Upper lobe of left lung (tissue), 6 donors: ENCODE data around the gene M1AP. TPM values are rescaled to one million over a fixed set of nuclear protein-coding genes. Genes with fewer than 3 reads are reported as not detected.

ENCODE experiments used
- ATAC-seq, 2 donors: fragments of 200-7000 bp; cut with Tn5 transposase; one replicate each; pipeline ENCODE4 v1.9.1; 2022; ENCODE audit warnings: mild to moderate bottlenecking in 2 of 2, moderate library complexity in 2 of 2; ENCODE audit not compliant: low FRiP score in 2 of 2
- DNase-seq, 2 donors: peaks; one replicate each; pipeline ENCODE4 v3.0.0-alpha.2; 2019 to 2020
- H3K27ac ChIP-seq, 4 donors: fragments of 200-600 bp; sonication (generic); one replicate each; pipeline ENCODE4 v1.5.1; 2016 to 2019
- H3K27me3 ChIP-seq, 4 donors: fragments of 200-600 bp; sonication (generic); one replicate each; pipeline ENCODE4 v1.5.1; 2017 to 2019
- H3K36me3 ChIP-seq, 4 donors: fragments of 200-600 bp; sonication (generic); one replicate each; pipeline ENCODE4 v1.5.1; 2016 to 2019
- H3K4me1 ChIP-seq, 4 donors: fragments of 200-600 bp; sonication (generic); one replicate each; pipeline ENCODE4 v1.5.1; 2018 to 2019
- H3K4me3 ChIP-seq, 4 donors: fragments of 200-600 bp; sonication (generic); one replicate each; pipeline ENCODE4 v1.5.1; 2017 to 2019; ENCODE audit warnings: mild to moderate bottlenecking in 2 of 4, moderate library complexity in 1 of 4
- H3K9me3 ChIP-seq, 4 donors: fragments of 200-600 bp; sonication (generic); one replicate each; pipeline ENCODE4 v1.5.1; 2018 to 2019
- CTCF ChIP-seq, 6 experiments: fragments of 450-650 bp in 4 of 6; fragments of 200-600 bp in 2 of 6; sonication (generic) in 2 of 6; IDR thresholded peaks; one replicate each; pipeline ENCODE4 v1.5.1; 2016 to 2019; ENCODE audit warnings: antibody characterized with exemption in 6 of 6
- EP300 ChIP-seq, 4 donors: sonication (generic); formaldehyde crosslinking; IDR thresholded peaks; one replicate each; pipeline ENCODE4 v1.5.1; 2017; ENCODE audit warnings: antibody characterized with exemption in 4 of 4, control low read depth in 2 of 4
- POLR2A ChIP-seq, 4 donors: fragments of 450-650 bp; IDR thresholded peaks; one replicate each; pipeline ENCODE4 v1.5.1; 2016 to 2017; ENCODE audit warnings: antibody characterized with exemption in 4 of 4, mild to moderate bottlenecking in 2 of 4
- POLR2AphosphoS5 ChIP-seq, 2 donors: sonication (generic); formaldehyde crosslinking; IDR thresholded peaks; one replicate each; pipeline ENCODE4 v1.5.1; 2017; ENCODE audit warnings: antibody characterized with exemption in 2 of 2
- WGBS, 2 donors: methylation state at CpG; one replicate each; pipeline ENCODE4 v1.1.5; 2017 to 2018; 5-methylcytosine and 5-hydroxymethylcytosine counted together
- total RNA-seq, 6 donors: library from RNA; depleted of rRNA in 4 of 6; stranded (reverse); fragments of >200 nt in 4 of 6; gene quantifications; one replicate each; pipeline versions ENCODE4 v1.1.0 to v1.2.1, GENCODE V29; 2016 to 2021
- donor health status: DM: no; HTN: no; CAD: no; lungs with moderate emphysema.
- donor health status: DM: no; HTN: yes; CAD: no; lungs with severe emphysema.

M1AP gene
- total RNA-seq, 6 donors from 2014 or later, result 0.91 to 6.3 (median 2.2) TPM; not detected in 2

DNA sequence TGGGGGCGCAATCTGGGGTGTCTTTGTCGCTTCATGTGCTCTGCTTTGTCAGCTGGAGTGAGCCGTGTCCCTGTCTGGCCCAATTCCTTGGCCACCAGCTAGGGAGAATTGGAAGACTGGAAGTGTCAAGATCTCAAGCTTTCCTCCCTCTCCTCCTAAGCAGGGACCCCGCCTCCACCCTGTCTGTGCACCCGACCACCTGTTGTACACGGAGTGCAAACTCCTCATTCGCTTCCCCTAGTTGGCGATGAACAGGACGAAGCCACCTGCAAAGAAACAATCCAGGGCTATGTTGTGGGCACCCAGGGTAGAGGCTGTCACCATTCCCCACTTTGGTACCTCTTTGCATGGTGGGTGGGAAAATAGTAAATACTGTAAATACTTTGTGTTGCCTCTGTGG lies 120.4 kb downstream of the M1AP start:
- ATAC-seq (no peak), DNase-seq (no peak)
- no peaks in the 10 kb centered on the region for H3K27me3 ChIP-seq
- 87 to 94% methylated on average over 6 to 9 of the region's 9 CpGs for WGBS, 2 donors
- peaks cover 22 to 35% (median 26%) of the 10 kb centered on the region in 4 donors for H3K4me1 ChIP-seq
- no peak overlapping the region for H3K4me3 ChIP-seq
- H3K9me3 ChIP-seq, result no peaks in the 10 kb centered on the region
- no peak for TF ChIP-seq POLR2AphosphoS5 (IDR thresholded peaks at IDR 0.05)
- H3K27ac ChIP-seq, result no peak overlapping the region
- H3K36me3 ChIP-seq, result peaks cover 16 to 36% (median 25%) of the 10 kb centered on the region in 4 donors

DNA sequence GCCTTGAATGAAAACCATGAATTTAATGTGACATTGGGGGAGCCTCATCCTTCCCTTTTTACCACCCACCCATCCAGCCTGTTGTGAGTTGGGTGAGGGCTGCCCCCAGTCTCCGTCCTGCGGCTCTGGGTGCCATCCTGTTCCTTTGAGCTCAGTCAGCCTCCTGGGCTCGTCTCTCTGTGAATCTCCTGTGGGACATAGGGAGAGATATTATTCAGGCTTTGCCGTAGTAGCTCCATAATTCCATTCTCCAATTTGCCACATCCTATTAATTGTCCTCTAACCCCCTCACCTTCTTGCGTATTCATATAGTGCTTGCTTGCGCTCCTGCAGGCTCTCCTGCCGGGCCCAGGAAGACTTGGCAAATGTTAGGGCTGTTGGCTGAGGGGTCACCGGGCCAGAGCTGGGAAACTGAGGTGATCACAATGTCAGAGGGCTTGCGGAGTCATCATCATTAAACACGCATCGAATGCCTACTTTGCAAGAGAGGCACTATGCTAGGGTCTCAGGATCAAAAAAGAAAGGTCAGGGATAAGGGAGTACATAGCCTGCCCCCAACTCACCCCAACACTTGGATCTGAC lies 121.4 kb downstream of the M1AP start:
- H3K36me3 ChIP-seq, result peaks cover 16 to 28% (median 24%) of the 10 kb centered on the region in 4 donors
- WGBS, 2 donors, result 96 to 98% methylated on average over 11 of the region's 11 CpGs
- DNase-seq, result no peak

DNA sequence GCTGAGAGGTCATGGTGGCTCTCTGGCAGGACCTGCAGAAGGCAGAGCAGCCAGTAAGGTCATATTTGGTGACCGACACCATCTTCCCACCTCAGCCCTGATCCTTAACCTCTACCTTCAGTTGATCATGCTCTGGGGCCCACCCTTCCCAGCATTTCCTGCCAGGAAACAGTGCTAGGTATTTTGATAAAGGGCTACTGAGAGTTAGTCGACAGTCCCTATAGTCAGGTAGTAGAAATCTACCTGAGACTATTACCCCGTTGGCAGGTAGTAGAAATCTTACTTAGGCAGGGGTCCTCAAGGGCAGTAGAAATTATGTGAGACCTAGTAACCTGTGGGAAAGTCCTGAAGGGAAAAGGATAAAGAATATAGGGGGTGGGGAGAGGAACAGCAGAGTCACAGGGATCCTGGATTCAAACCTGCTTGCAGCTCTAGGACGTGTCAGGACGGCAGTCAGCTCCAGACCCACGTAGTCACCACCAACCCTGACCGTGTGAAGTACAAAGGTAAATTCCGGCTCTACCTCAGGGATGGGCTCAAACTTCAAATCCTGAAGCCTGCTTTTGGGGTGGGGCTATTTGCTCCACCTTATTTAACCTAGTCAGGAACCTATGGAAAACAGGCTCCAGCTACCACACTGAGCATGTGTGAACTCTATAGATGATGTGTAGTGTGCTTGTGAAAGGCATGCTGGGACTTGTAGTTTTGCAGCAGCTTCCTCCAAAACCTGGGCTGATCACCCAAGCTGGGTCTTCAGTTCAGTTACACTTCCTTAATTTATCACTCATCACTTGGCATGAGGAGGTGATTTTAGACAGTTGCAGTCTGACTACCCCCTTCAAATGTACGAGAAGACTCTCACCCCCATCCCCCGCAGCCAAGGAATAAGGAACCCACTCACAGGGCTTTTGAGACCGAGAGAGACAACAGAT lies 122.1 kb downstream of the M1AP start, which contains the start of gene DQX1:
DQX1 (minus strand) TSS at position 515 of the 932 bp plus-strand sequence; CDS start at position 13, 502 bp downstream.
- no peak within 1 kb of the TSS for H3K4me3 ChIP-seq
- H3K27me3 ChIP-seq, result no peaks in the 10 kb centered on the region
- TF ChIP-seq POLR2A (IDR thresholded peaks at IDR 0.05) (no peak), POLR2AphosphoS5 (IDR thresholded peaks at IDR 0.05) (no peak), CTCF (IDR thresholded peaks at IDR 0.05) (no peak)
- WGBS, 2 donors, result 85 to 90% methylated on average over 11 of the region's 11 CpGs
- no peak within 1 kb of the TSS for H3K27ac ChIP-seq
- ATAC-seq (no peak), DNase-seq (no peak)
- peaks cover 16 to 22% (median 18%) of the 10 kb centered on the region in 4 donors for H3K4me1 ChIP-seq
- no peaks in the 10 kb centered on the region for H3K9me3 ChIP-seq
- H3K36me3 ChIP-seq, result peaks cover 16 to 28% (median 24%) of the 10 kb centered on the region in 4 donors

More for the DNA sequence above, 121.4 kb downstream of the M1AP start:
- peaks cover 22 to 30% (median 25%) of the 10 kb centered on the region in 4 donors for H3K4me1 ChIP-seq
- no peak overlapping the region for H3K27ac ChIP-seq
- TF ChIP-seq POLR2AphosphoS5 (IDR thresholded peaks at IDR 0.05) (no peak), CTCF (IDR thresholded peaks at IDR 0.05) (no peak), POLR2A (IDR thresholded peaks at IDR 0.05) (no peak), EP300 (IDR thresholded peaks at IDR 0.05) (no peak)
- H3K9me3 ChIP-seq, result no peaks in the 10 kb centered on the region
- no peak overlapping the region for H3K4me3 ChIP-seq
- no peaks in the 10 kb centered on the region for H3K27me3 ChIP-seq
- no peak for ATAC-seq

GRCh38 chr2:74524955-74525716 lies 123.0 kb downstream of the M1AP start:
- no peaks in the 10 kb centered on the region for H3K9me3 ChIP-seq
- H3K4me3 ChIP-seq, result no peak overlapping the region
- TF ChIP-seq EP300 (IDR thresholded peaks at IDR 0.05) (no peak), POLR2AphosphoS5 (IDR thresholded peaks at IDR 0.05) (no peak), CTCF (IDR thresholded peaks at IDR 0.05) (no peak), POLR2A (IDR thresholded peaks at IDR 0.05) (no peak)
- ATAC-seq, result no peak
- peaks cover 16 to 28% (median 24%) of the 10 kb centered on the region in 4 donors for H3K36me3 ChIP-seq
- H3K4me1 ChIP-seq, result peaks cover 10 to 16% (median 14%) of the 10 kb centered on the region in 4 donors
- 89 to 96% methylated on average over 8 to 10 of the region's 10 CpGs for WGBS, 2 donors
- H3K27ac ChIP-seq, result no peak overlapping the region
- DNase-seq, result no peak
- H3K27me3 ChIP-seq, result no peaks in the 10 kb centered on the region

DNA sequence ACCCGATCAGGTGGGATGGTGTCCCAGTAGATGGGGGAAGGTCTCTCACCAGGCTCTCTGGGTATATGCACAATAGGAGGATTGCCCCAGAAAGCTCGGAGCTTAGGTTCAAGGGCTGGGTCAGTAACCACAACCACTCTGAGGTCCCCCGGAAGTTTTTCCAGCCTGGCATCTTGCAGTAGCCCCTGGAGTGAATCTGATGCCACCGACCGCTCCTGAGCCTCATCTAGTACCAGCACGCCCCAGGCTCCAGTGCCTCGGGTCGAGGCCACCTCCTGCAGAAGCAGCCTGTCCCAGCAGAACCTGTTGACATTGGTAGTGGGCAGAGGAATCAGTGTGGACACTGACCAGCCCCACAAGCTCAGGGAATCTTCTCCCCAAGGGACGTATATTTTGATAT lies 124.1 kb downstream of the M1AP start:
- no peak overlapping the region for H3K4me3 ChIP-seq
- ATAC-seq (no peak), DNase-seq (no peak)
- no peaks in the 10 kb centered on the region for H3K9me3 ChIP-seq
- no peak overlapping the region for H3K27ac ChIP-seq
- H3K4me1 ChIP-seq, result peaks cover 10 to 16% (median 13%) of the 10 kb centered on the region in 4 donors
- peaks cover 16 to 28% (median 24%) of the 10 kb centered on the region in 4 donors for H3K36me3 ChIP-seq
- H3K27me3 ChIP-seq, result no peaks in the 10 kb centered on the region
- WGBS, 2 donors, result 81 to 91% methylated on average over 6 to 9 of the region's 9 CpGs
- TF ChIP-seq POLR2A (IDR thresholded peaks at IDR 0.05), result no peak
- no peak for TF ChIP-seq POLR2AphosphoS5 (IDR thresholded peaks at IDR 0.05)
